ENCODE data around the gene NPHP4.
A peak's percentile ranks its signal among the peaks of the same experiment; 100 is the strongest.

NPHP4 gene

GRCh38 chr1:5913876-5914275 lies 78.3 kb downstream of the NPHP4 start:
- no peak for DNase-seq (ENCODE audit: low read depth, low spot score)

GRCh38 chr1:5913078-5913845 lies 79.0 kb downstream of the NPHP4 start:
- no peak for DNase-seq (ENCODE audit: low read depth, low spot score)

GRCh38 chr1:5911871-5912271 lies 80.4 kb downstream of the NPHP4 start:
- DNase-seq (ENCODE audit: low read depth, low spot score) = no peak

GRCh38 chr1:5911157-5911556 lies 81.1 kb downstream of the NPHP4 start:
- DNase-seq (ENCODE audit: low read depth, low spot score) = no peak

- DNase-seq (ENCODE audit: low read depth, low spot score) = no peak
These were observed 81.6 kb downstream of the NPHP4 start for GRCh38 chr1:5910666-5911065.

- no peak for DNase-seq (ENCODE audit: low read depth, low spot score)
These were observed 82.0 kb downstream of the NPHP4 start for GRCh38 chr1:5910276-5910620.

GRCh38 chr1:5909576-5910275 lies 82.5 kb downstream of the NPHP4 start:
- DNase-seq (ENCODE audit: low read depth, low spot score) = no peak

GRCh38 chr1:5908461-5909375 lies 83.5 kb downstream of the NPHP4 start:
- no peak for DNase-seq (ENCODE audit: low read depth, low spot score)

GRCh38 chr1:5907966-5908365 lies 84.3 kb downstream of the NPHP4 start:
- no peak for DNase-seq (ENCODE audit: low read depth, low spot score)

- no peak for DNase-seq (ENCODE audit: low read depth, low spot score)
These were observed 84.8 kb downstream of the NPHP4 start for GRCh38 chr1:5907386-5907785.

GRCh38 chr1:5906966-5907365 lies 85.3 kb downstream of the NPHP4 start:
- DNase-seq (ENCODE audit: low read depth, low spot score) = no peak

- no peak for DNase-seq (ENCODE audit: low read depth, low spot score)
These were observed 86.1 kb downstream of the NPHP4 start for GRCh38 chr1:5906116-5906515.

- no peak for DNase-seq (ENCODE audit: low read depth, low spot score)
These were observed 86.8 kb downstream of the NPHP4 start for GRCh38 chr1:5905436-5905835.

GRCh38 chr1:5904551-5904950 lies 87.7 kb downstream of the NPHP4 start:
- no peak for DNase-seq (ENCODE audit: low read depth, low spot score)

- DNase-seq (ENCODE audit: low read depth, low spot score) = no peak
These were observed 88.5 kb downstream of the NPHP4 start for GRCh38 chr1:5903680-5904079.

- DNase-seq (ENCODE audit: low read depth, low spot score) = no peak
These were observed 89.2 kb downstream of the NPHP4 start for GRCh38 chr1:5903031-5903430.

- peak; percentile 64 for DNase-seq (ENCODE audit: low read depth, low spot score)
These were observed 90.4 kb downstream of the NPHP4 start for GRCh38 chr1:5901841-5902240.

- no peak for DNase-seq (ENCODE audit: low read depth, low spot score)
These were observed 91.1 kb downstream of the NPHP4 start for GRCh38 chr1:5901150-5901549.

GRCh38 chr1:5898266-5898665 lies 94.0 kb downstream of the NPHP4 start:
- DNase-seq (ENCODE audit: low read depth, low spot score) = no peak

GRCh38 chr1:5896706-5897660 lies 95.2 kb downstream of the NPHP4 start:
- peak; percentile 58 for DNase-seq (ENCODE audit: low read depth, low spot score)
